ENCODE measurements around the gene PLLP. TPM values are rescaled to one million over a fixed set of nuclear protein-coding genes. Genes with fewer than 3 reads are reported as not detected.

PLLP gene
- polyA plus RNA-seq, 1 donor (not counting 4 experiments of a cell fraction or from before 2014, with no cell fraction given) = 8.7 TPM

- Histone ChIP-seq H3K79me2 (ENCODE audit: control insufficient read depth, insufficient read depth, low read length) (no peaks in the 10 kb centered on the region), H3K4me3 (ENCODE audit: control insufficient read depth in 2 of 3, extremely low read depth in 1 of 3, insufficient read depth in 2 of 3, low read depth in 1 of 3, low read length in 3 of 3) (no peak overlapping the region), H2AFZ (ENCODE audit: control insufficient read depth, low read length) (no peak overlapping the region), H3K9me3 (ENCODE audit: control insufficient read depth, low read depth, low read length) (no peaks in the 10 kb centered on the region), H3K27me3 (ENCODE audit: control insufficient read depth, extremely low read depth, insufficient read depth, low read length) (no peaks in the 10 kb centered on the region), H3K9ac (ENCODE audit: control insufficient read depth, extremely low read depth, insufficient read depth, low read length) (no peak overlapping the region), H3K4me1 (ENCODE audit: control insufficient read depth, extremely low read depth, insufficient read depth, low read length) (peaks cover 11% of the 10 kb centered on the region), H3K4me2 (ENCODE audit: control insufficient read depth, extremely low read depth, insufficient read depth, low read depth, low read length) (no peak overlapping the region), H3K36me3 (ENCODE audit: control insufficient read depth in 2 of 2, extremely low read depth in 1 of 2, insufficient read depth in 2 of 2, low read length in 2 of 2) (peaks cover 20 to 39% of the 10 kb centered on the region in 2 experiments), H3K9me1 (ENCODE audit: control insufficient read depth, extremely low read depth, insufficient read depth, low read length) (no peaks in the 10 kb centered on the region), H4K20me1 (ENCODE audit: control insufficient read depth, extremely low read depth, insufficient read depth, low read length) (no peaks in the 10 kb centered on the region), H3K27ac (ENCODE audit: control insufficient read depth, insufficient read depth, low read length) (no peak overlapping the region)
- no peak for DNase-seq (ENCODE audit: low read depth, low spot score)
- no peak for FAIRE-seq
- dilution Hi-C loops (cut with MboI; ENCODE audit: extremely low pct_ligation_motif_present, low sequenced_read_pairs) = no loop called here
- no peak for TF ChIP-seq EZH2 (IDR thresholded peaks at IDR 0.05; ENCODE audit: low read length)
- TF ChIP-seq, protein P1, sequence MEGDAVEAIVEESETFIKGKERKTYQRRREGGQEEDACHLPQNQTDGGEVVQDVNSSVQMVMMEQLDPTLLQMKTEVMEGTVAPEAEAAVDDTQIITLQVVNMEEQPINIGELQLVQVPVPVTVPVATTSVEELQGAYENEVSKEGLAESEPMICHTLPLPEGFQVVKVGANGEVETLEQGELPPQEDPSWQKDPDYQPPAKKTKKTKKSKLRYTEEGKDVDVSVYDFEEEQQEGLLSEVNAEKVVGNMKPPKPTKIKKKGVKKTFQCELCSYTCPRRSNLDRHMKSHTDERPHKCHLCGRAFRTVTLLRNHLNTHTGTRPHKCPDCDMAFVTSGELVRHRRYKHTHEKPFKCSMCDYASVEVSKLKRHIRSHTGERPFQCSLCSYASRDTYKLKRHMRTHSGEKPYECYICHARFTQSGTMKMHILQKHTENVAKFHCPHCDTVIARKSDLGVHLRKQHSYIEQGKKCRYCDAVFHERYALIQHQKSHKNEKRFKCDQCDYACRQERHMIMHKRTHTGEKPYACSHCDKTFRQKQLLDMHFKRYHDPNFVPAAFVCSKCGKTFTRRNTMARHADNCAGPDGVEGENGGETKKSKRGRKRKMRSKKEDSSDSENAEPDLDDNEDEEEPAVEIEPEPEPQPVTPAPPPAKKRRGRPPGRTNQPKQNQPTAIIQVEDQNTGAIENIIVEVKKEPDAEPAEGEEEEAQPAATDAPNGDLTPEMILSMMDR (optimal IDR thresholded peaks at IDR 0.05 in 1 of 3, IDR thresholded peaks at IDR 0.05 in 1 of 3, conservative IDR thresholded peaks at IDR 0.05 in 1 of 3; ENCODE audit: extremely low read depth in 1 of 3, insufficient read depth in 2 of 3, low read length in 3 of 3) = no peak
These were observed 61.4 kb downstream of the PLLP start for GRCh38 chr16:57223057-57223456.

DNA sequence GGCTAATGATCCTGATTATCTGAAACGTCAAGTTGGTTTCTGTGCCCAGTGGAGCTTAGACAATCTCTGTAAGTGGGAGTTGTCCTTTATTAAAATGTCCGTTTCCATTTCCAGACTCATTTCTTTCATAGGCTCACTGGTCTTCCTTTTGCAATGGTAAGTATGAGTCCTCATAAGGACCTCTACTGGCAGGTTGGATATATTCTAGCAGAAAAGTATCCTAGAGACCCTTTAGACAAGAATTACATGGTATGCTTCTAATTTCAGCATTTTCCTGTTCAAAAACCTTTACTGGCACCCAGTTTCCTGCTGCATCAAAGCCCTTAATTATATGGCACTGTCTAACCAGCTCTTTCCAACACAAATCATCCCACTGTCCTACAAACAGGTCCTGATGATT lies 67.5 kb downstream of the PLLP start:
- DNase-seq (ENCODE audit: low read depth, low spot score) (no peak), FAIRE-seq (no peak)
- Histone ChIP-seq H3K9me1 (ENCODE audit: control insufficient read depth, extremely low read depth, insufficient read depth, low read length) (no peaks in the 10 kb centered on the region), H3K27me3 (ENCODE audit: control insufficient read depth, extremely low read depth, insufficient read depth, low read length) (no peaks in the 10 kb centered on the region), H3K4me1 (ENCODE audit: control insufficient read depth, extremely low read depth, insufficient read depth, low read length) (peaks cover 17% of the 10 kb centered on the region), H2AFZ (ENCODE audit: control insufficient read depth, low read length) (no peak overlapping the region), H3K9ac (ENCODE audit: control insufficient read depth, extremely low read depth, insufficient read depth, low read length) (no peak overlapping the region), H3K79me2 (ENCODE audit: control insufficient read depth, insufficient read depth, low read length) (no peaks in the 10 kb centered on the region), H3K36me3 (ENCODE audit: control insufficient read depth in 2 of 2, extremely low read depth in 1 of 2, insufficient read depth in 2 of 2, low read length in 2 of 2) (peaks cover 32 to 44% of the 10 kb centered on the region in 2 experiments), H3K9me3 (ENCODE audit: control insufficient read depth, low read depth, low read length) (peaks cover 20% of the 10 kb centered on the region), H3K27ac (ENCODE audit: control insufficient read depth, insufficient read depth, low read length) (no peak overlapping the region), H3K4me3 (ENCODE audit: control insufficient read depth in 2 of 3, extremely low read depth in 1 of 3, insufficient read depth in 2 of 3, low read depth in 1 of 3, low read length in 3 of 3) (no peak overlapping the region), H4K20me1 (ENCODE audit: control insufficient read depth, extremely low read depth, insufficient read depth, low read length) (no peaks in the 10 kb centered on the region), H3K4me2 (ENCODE audit: control insufficient read depth, extremely low read depth, insufficient read depth, low read depth, low read length) (no peak overlapping the region)
- dilution Hi-C loops (cut with MboI; ENCODE audit: extremely low pct_ligation_motif_present, low sequenced_read_pairs) = no loop called here
- TF ChIP-seq, protein P1 (optimal IDR thresholded peaks at IDR 0.05 in 1 of 3, IDR thresholded peaks at IDR 0.05 in 1 of 3, conservative IDR thresholded peaks at IDR 0.05 in 1 of 3; ENCODE audit: extremely low read depth in 1 of 3, insufficient read depth in 2 of 3, low read length in 3 of 3) = no peak
- no peak for TF ChIP-seq EZH2 (IDR thresholded peaks at IDR 0.05; ENCODE audit: low read length)
